H1 (cell line): ENCODE results near the gene SFXN4. TPM values are rescaled to one million over a fixed set of nuclear protein-coding genes. Genes with fewer than 3 reads are reported as not detected.

ENCODE experiments used
- CTCF ChIA-PET: fragments of 300-600 bp; sonication (Branson Sonifier 250); formaldehyde crosslinking; loops from one replicate; lab custom pipeline; 2021; ENCODE audit not compliant: partially characterized antibody; lab: Charles Lee
- POLR2A ChIA-PET: fragments of 300-600 bp; sonication (Branson Sonifier 250); formaldehyde crosslinking; loops from one replicate; lab custom pipeline; 2021; ENCODE audit warnings: inconsistent platforms; ENCODE audit not compliant: partially characterized antibody; lab: Charles Lee
- DNase-seq, 2 experiments: peaks; one replicate each; pipeline versions ENCODE4 v3.0.0 to v3.0.0-alpha.2; 2010 to 2022; ENCODE audit warnings: low spot score in 2 of 2, low read depth in 1 of 2, mixed read lengths in 1 of 2
- FAIRE-seq: peaks from 2 replicates; lab custom pipeline; 2011; peaks lifted over from hg19 to GRCh38; lab: Jason Lieb, UNC
- H2AFZ ChIP-seq: 2 replicates; pipeline ENCODE4 v1.8.1; 2012; ENCODE audit warnings: low read length, inconsistent platforms
- H2AK5ac ChIP-seq: 2 replicates; pipeline ENCODE4 v1.6.1; 2013; ENCODE audit warnings: low read depth, low read length
- H2BK120ac ChIP-seq: replicated peaks from 2 replicates; pipeline ENCODE3; 2013; ENCODE audit warnings: low read depth, low read length, inconsistent platforms
- H2BK12ac ChIP-seq: 2 replicates; pipeline ENCODE4 v1.6.1; 2013; ENCODE audit warnings: low read depth, low read length
- H2BK15ac ChIP-seq: 2 replicates; pipeline ENCODE4 v1.6.1; 2013; ENCODE audit warnings: low read length
- H2BK20ac ChIP-seq: 2 replicates; pipeline ENCODE4 v1.6.1; 2013; ENCODE audit warnings: low read length
- H2BK5ac ChIP-seq: 2 replicates; pipeline ENCODE4 v1.6.1; 2013; ENCODE audit warnings: low read depth, low read length
- H3K14ac ChIP-seq: 2 replicates; pipeline ENCODE4 v1.6.1; 2013; ENCODE audit warnings: inconsistent platforms; ENCODE audit not compliant: insufficient read length
- H3K18ac ChIP-seq: 2 replicates; pipeline ENCODE4 v1.6.1; 2013; ENCODE audit warnings: low read length; ENCODE audit errors: extremely low read depth
- H3K23ac ChIP-seq: 2 replicates; pipeline ENCODE4 v1.6.1; 2013; ENCODE audit warnings: inconsistent platforms; ENCODE audit not compliant: insufficient read length
- H3K23me2 ChIP-seq: 2 replicates; pipeline ENCODE4 v1.6.1; 2013; ENCODE audit warnings: low read depth, low read length
- H3K27ac ChIP-seq: 2 replicates; pipeline ENCODE4 v1.6.1; 2011; ENCODE audit warnings: low read depth, low read length, inconsistent platforms
- H3K27me3 ChIP-seq, 4 experiments: replicated peaks in 1 of 4; 1 replicate in 1 of 4; 2 replicates in 3 of 4; pipeline versions ENCODE4 v1.6.1 to v1.8.1; 2011 to 2013; ENCODE audit warnings: low read length in 3 of 4, mild to moderate bottlenecking in 3 of 4, inconsistent platforms in 2 of 4, mixed read lengths in 2 of 4, moderate library complexity in 1 of 4; ENCODE audit not compliant: control insufficient read depth in 3 of 4, insufficient read depth in 3 of 4; ENCODE audit errors: extremely low read depth in 1 of 4
- H3K36me3 ChIP-seq, 4 experiments: 2 replicates each; pipeline versions ENCODE4 v1.6.1 to v1.8.1; 2011 to 2013; ENCODE audit warnings: mild to moderate bottlenecking in 4 of 4, low read length in 3 of 4, moderate library complexity in 2 of 4, control low read depth in 1 of 4, inconsistent platforms in 1 of 4; ENCODE audit not compliant: insufficient read depth in 4 of 4, control insufficient read depth in 2 of 4
- H3K4ac ChIP-seq: replicated peaks from 2 replicates; pipeline ENCODE3; 2013; ENCODE audit warnings: low read length, low read depth, mixed read lengths, inconsistent platforms; ENCODE audit not compliant: insufficient read length
- H3K4me1 ChIP-seq, 4 experiments: replicated peaks in 1 of 4; 1 replicate in 1 of 4; 2 replicates in 3 of 4; pipeline versions ENCODE4 v1.6.1 to v1.8.1; 2011 to 2013; ENCODE audit warnings: low read length in 3 of 4, inconsistent platforms in 2 of 4, mixed read lengths in 1 of 4; ENCODE audit not compliant: insufficient read depth in 4 of 4, control insufficient read depth in 3 of 4
- H3K4me2 ChIP-seq, 2 experiments: 2 replicates each; pipeline versions ENCODE4 v1.6.1 to v1.8.1; 2011 to 2013; ENCODE audit warnings: low read depth in 2 of 2, low read length in 2 of 2, control low read depth in 1 of 2, inconsistent platforms in 1 of 2, mild to moderate bottlenecking in 1 of 2; ENCODE audit not compliant: insufficient read depth in 1 of 2
- H3K4me3 ChIP-seq, 4 experiments: fragments of 200-600, 300-600 bp in 1 of 4; sonication (generic), shearing (Covaris generic), sonication (Bioruptor Twin) in 1 of 4; 2 replicates each; pipeline versions ENCODE4 v1.5.1 to v1.8.1; 2011 to 2016; ENCODE audit warnings: low read length in 4 of 4, low read depth in 3 of 4, control low read depth in 2 of 4, inconsistent platforms in 2 of 4, mild to moderate bottlenecking in 2 of 4, mixed read lengths in 1 of 4, moderate library complexity in 1 of 4; ENCODE audit not compliant: insufficient read depth in 2 of 4; ENCODE audit errors: extremely low read depth in 1 of 4
- H3K56ac ChIP-seq: replicated peaks from 2 replicates; pipeline ENCODE3; 2013; ENCODE audit warnings: low read depth, mild to moderate bottlenecking, mixed read lengths, low read length, inconsistent platforms; ENCODE audit not compliant: insufficient read length
- H3K79me1 ChIP-seq: 2 replicates; pipeline ENCODE4 v1.6.1; 2013; ENCODE audit warnings: low read depth, low read length, control low read depth
- H3K79me2 ChIP-seq, 2 experiments: 2 replicates each; pipeline versions ENCODE4 v1.6.1 to v1.8.1; 2012 to 2013; ENCODE audit warnings: low read length in 2 of 2, mild to moderate bottlenecking in 2 of 2, inconsistent platforms in 1 of 2; ENCODE audit not compliant: insufficient read depth in 2 of 2, control insufficient read depth in 1 of 2
- H3K9ac ChIP-seq, 4 experiments: replicated peaks in 1 of 4; 1 replicate in 1 of 4; 2 replicates in 3 of 4; pipeline versions ENCODE4 v1.6.1 to v1.8.1; 2011 to 2013; ENCODE audit warnings: low read depth in 3 of 4, low read length in 3 of 4, control low read depth in 2 of 4, mild to moderate bottlenecking in 2 of 4, moderate library complexity in 2 of 4, inconsistent platforms in 1 of 4; ENCODE audit errors: extremely low read depth in 1 of 4
- H3K9me3 ChIP-seq, 2 experiments: 2 replicates each; pipeline versions ENCODE4 v1.6.1 to v1.8.1; 2012 to 2013; ENCODE audit warnings: mild to moderate bottlenecking in 2 of 2, moderate library complexity in 2 of 2, control low read depth in 1 of 2, inconsistent platforms in 1 of 2, low read depth in 1 of 2, low read length in 1 of 2, mixed read lengths in 1 of 2; ENCODE audit not compliant: insufficient read depth in 2 of 2
- H4K20me1 ChIP-seq, 2 experiments: replicated peaks in 1 of 2; 2 replicates each; pipeline versions ENCODE3 to v1.8.1; 2011 to 2013; ENCODE audit warnings: inconsistent platforms in 2 of 2, low read length in 2 of 2, mild to moderate bottlenecking in 1 of 2; ENCODE audit not compliant: insufficient read depth in 2 of 2, control insufficient read depth in 1 of 2
- H4K5ac ChIP-seq: 2 replicates; pipeline ENCODE4 v1.6.1; 2013; ENCODE audit warnings: low read length, low read depth, mixed read lengths, inconsistent platforms; ENCODE audit not compliant: insufficient read length
- H4K8ac ChIP-seq: 2 replicates; pipeline ENCODE4 v1.8.0; 2013; ENCODE audit warnings: mild to moderate bottlenecking, moderate library complexity, low read length, inconsistent platforms; ENCODE audit not compliant: insufficient read depth; ENCODE audit errors: extremely low read depth
- H4K91ac ChIP-seq: replicated peaks from 2 replicates; pipeline ENCODE3; 2013; ENCODE audit warnings: low read length, mixed read lengths, inconsistent platforms; ENCODE audit not compliant: insufficient read length
- MAX ChIP-seq: IDR thresholded peaks from 2 replicates; pipeline ENCODE4 v1.6.1; 2012; ENCODE audit warnings: inconsistent platforms
- NANOG ChIP-seq: IDR thresholded peaks from 2 replicates; pipeline ENCODE4 v1.6.1; 2011; ENCODE audit warnings: low read length, low read depth, mild to moderate bottlenecking, inconsistent platforms; ENCODE audit not compliant: insufficient read depth, poor library complexity, severe bottlenecking
- TAF7 ChIP-seq: optimal IDR thresholded peaks from 2 replicates; pipeline ENCODE3; 2011; ENCODE audit warnings: low read depth, mild to moderate bottlenecking, inconsistent platforms, low read length, moderate library complexity, borderline replicate concordance
- USF2 ChIP-seq: IDR thresholded peaks from 2 replicates; pipeline ENCODE4 v1.6.1; 2011; ENCODE audit warnings: low read length, improper control_type of control experiment
- WGBS, 2 experiments: shearing (Covaris generic) in 1 of 2; methylation state at CpG; one replicate each; pipeline versions ENCODE4 v1.1.6 to v1.1.7; 2013 to 2015; ENCODE audit warnings: low lambda C conversion rate in 2 of 2, mixed read lengths in 2 of 2, inconsistent platforms in 1 of 2, low coverage in 1 of 2, missing lambda C conversion rate in 1 of 2; ENCODE audit not compliant: insufficient replicate concordance in 2 of 2, insufficient coverage in 1 of 2, insufficient read length in 1 of 2; ENCODE audit errors: extremely low coverage in 1 of 2, missing lambda C conversion rate in 1 of 2; 5-methylcytosine and 5-hydroxymethylcytosine counted together
- polyA plus RNA-seq, 7 experiments: library from polyadenylated mRNA; depleted of rRNA in 3 of 7; stranded (reverse) in 5 of 7; unstranded in 2 of 7; fragments of >200 nt in 5 of 7; fragments of 200-250 nt in 2 of 7; gene quantifications; 1 replicate in 5 of 7; 2 replicates in 1 of 7; 4 replicates in 1 of 7; pipeline versions ENCODE4 v1.2.1 to v1.2.3, GENCODE V29; 2011 to 2013; ENCODE audit warnings: missing spikeins in 2 of 7, mixed read lengths in 2 of 7
- total RNA-seq: library from RNA; stranded (reverse); fragmentation: NEBNext Ultra II Directional; extraction: Animal tissue kit (Norgen Biotek cat#: 25700); gene quantifications from 2 replicates; pipeline ENCODE4 v1.2.1, GENCODE V29; 2021

SFXN4 gene
- total and polyA plus RNA-seq, 2 of the 8 experiments (the other 6 are each of a cell fraction or from before 2014, with no cell fraction given), result 15.4 to 21.6 TPM

- no peak overlapping the region for H4K91ac ChIP-seq
- no peak overlapping the region for H3K14ac ChIP-seq
- ChIA-PET POLR2A (interaction anchor here (0.7 to 1.6 kb wide), 8 partner anchors 8 to 318 kb away, joined by 3 to 5 read pairs (median 4); partner anchors contain the start of gene SFXN4), CTCF (interaction anchor here (0.6 to 10.9 kb wide), 42 partner anchors 7 to 516 kb away, joined by 3 to 272 read pairs (median 4); no protein-coding TSS in a partner anchor)
- H3K4me1 ChIP-seq, result peaks cover 3 to 7% (median 5%) of the 10 kb centered on the region in 4 experiments; a peak in 6 of 7 replicates
- H3K4me3 ChIP-seq, result peak overlapping the region in 3 of 4 experiments; percentile 29 to 79 (median 62); a peak in 5 of 8 replicates
- no peaks in the 10 kb centered on the region for H3K36me3 ChIP-seq
- no peak overlapping the region for H2BK5ac ChIP-seq
- no peak for TF ChIP-seq NANOG
- TF ChIP-seq TAF7, result no peak
- no peak for TF ChIP-seq MAX
- TF ChIP-seq USF2, result no peak
- DNase-seq (peak in 1 of 2 experiments; percentile 62), FAIRE-seq (no peak)
- no peaks in the 10 kb centered on the region for H3K79me2 ChIP-seq
- H3K9me3 ChIP-seq, result no peaks in the 10 kb centered on the region
- H3K18ac ChIP-seq, result no peak overlapping the region; the same call in 1 of the 2 replicates
- no peak overlapping the region for H2BK120ac ChIP-seq
- peak overlapping the region; percentile 28; the same call in 1 of the 2 replicates for H4K8ac ChIP-seq
- no peak overlapping the region for H3K4ac ChIP-seq
- H2BK20ac ChIP-seq, result no peak overlapping the region
- no peak overlapping the region for H3K23ac ChIP-seq
- peaks cover 7% of the 10 kb centered on the region for H3K23me2 ChIP-seq
- H4K20me1 ChIP-seq, result peaks cover 0 to 5% of the 10 kb centered on the region in 2 experiments
- no peak overlapping the region for H2BK12ac ChIP-seq
- H2AFZ ChIP-seq, result no peak overlapping the region
- WGBS, 2 experiments, result 67% methylated on average over 17 of the region's 17 CpGs; no CpG with 5 or more reads in 1 of the 2 experiments
- H2AK5ac ChIP-seq, result no peak overlapping the region
- H4K5ac ChIP-seq, result no peak overlapping the region
- H3K79me1 ChIP-seq, result no peaks in the 10 kb centered on the region
- H3K9ac ChIP-seq, result no peak overlapping the region
- H2BK15ac ChIP-seq, result no peak overlapping the region
- H3K27ac ChIP-seq, result no peak overlapping the region
- H3K27me3 ChIP-seq, result peaks cover 5 to 17% (median 14%) of the 10 kb centered on the region in 4 experiments
- no peak overlapping the region for H3K56ac ChIP-seq
- peak overlapping the region; percentile 11 to 94; a peak in 3 of 4 replicates for H3K4me2 ChIP-seq
Measured at GRCh38 chr10:119205894-119206602, 40.5 kb upstream of the SFXN4 start.
